Activated T-cell treated with anti-CD3 and anti-CD28 coated beads for 1 hour (primary cell): ENCODE measurements around the gene TSPYL4.
A peak's percentile ranks its signal among the peaks of the same experiment; 100 is the strongest.
"Not testable (repeated sequence)": the region's sequence is repeated elsewhere in the genome, so short reads cannot be mapped to it uniquely, and the experiment has no call there.

Experiments
- DNase-seq: peaks from one replicate; pipeline ENCODE4 v3.0.0-alpha.2; 2020; ENCODE audit warnings: low read depth

The TSPYL4 gene

GRCh38 chr6:116253505-116254296 is at the start of gene TSPYL4:
TSPYL4 (minus strand) TSS chr6:116254075; CDS start chr6:116254008, 67 bp downstream.
- DNase-seq, result peak; percentile 84

DNA sequence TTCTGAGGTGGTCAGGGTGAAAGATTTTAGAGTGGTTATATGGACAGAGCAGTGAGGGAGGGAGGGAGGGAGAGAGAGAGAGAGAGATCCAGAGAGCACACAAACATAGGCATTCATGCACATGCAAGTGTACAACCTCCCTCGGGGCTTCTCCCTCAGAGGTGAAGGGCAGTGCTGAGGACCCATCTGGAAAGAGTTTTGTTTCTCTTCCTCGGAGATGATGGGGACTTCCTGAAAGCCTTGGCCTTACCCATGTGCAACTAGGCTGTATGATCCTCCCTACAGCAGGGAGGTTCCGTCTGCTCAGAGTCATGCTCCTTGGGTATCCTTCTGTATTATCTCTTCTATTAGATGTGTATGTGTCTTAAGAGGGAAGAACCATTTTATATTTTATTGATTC is 47.2 kb upstream of the TSPYL4 start:
- no peak for DNase-seq

GRCh38 chr6:116300566-116300965 is 46.7 kb upstream of the TSPYL4 start:
- DNase-seq, result no peak

GRCh38 chr6:116298973-116299372 is 45.1 kb upstream of the TSPYL4 start:
- no peak for DNase-seq

GRCh38 chr6:116298273-116298672 is 44.4 kb upstream of the TSPYL4 start:
- DNase-seq, result no peak

- no peak for DNase-seq
These were observed 38.7 kb upstream of the TSPYL4 start for GRCh38 chr6:116292553-116292952.

GRCh38 chr6:116291701-116292396 is 38.0 kb upstream of the TSPYL4 start:
- no peak for DNase-seq

GRCh38 chr6:116290799-116291198 is 36.9 kb upstream of the TSPYL4 start:
- DNase-seq, result no peak

GRCh38 chr6:116289876-116290275 is 36.0 kb upstream of the TSPYL4 start:
- no peak for DNase-seq

- DNase-seq, result no peak
These were observed 33.9 kb upstream of the TSPYL4 start for GRCh38 chr6:116287689-116288282.

- DNase-seq, result no peak
These were observed 33.0 kb upstream of the TSPYL4 start for GRCh38 chr6:116286773-116287358.

DNA sequence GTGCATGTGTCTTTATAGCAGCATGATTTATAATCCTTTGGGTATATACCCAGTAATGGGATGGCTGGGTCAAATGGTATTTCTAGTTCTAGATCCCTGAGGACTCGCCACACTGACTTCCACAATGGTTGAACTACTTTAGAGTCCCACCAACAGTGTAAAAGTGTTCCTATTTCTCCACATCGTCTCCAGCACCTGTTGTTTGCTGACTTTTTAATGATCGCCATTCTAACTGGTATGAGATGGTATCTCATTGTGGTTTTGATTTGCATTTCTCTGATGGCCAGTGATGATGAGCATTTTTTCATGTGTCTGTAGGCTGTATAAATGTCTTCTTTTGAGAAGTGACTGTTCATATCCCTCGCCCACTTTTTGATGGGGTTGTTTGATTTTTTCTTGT is 31.1 kb upstream of the TSPYL4 start:
- DNase-seq, result not testable (repeated sequence)

GRCh38 chr6:116283191-116283590 is 29.3 kb upstream of the TSPYL4 start:
- DNase-seq, result no peak

GRCh38 chr6:116282698-116283097 is 28.8 kb upstream of the TSPYL4 start:
- no peak for DNase-seq

GRCh38 chr6:116280933-116281316 is 27.1 kb upstream of the TSPYL4 start:
- no peak for DNase-seq

- DNase-seq, result no peak
These were observed 26.5 kb upstream of the TSPYL4 start for GRCh38 chr6:116280161-116280932.

GRCh38 chr6:116279232-116280160 is 25.6 kb upstream of the TSPYL4 start, which contains the start of gene TSPYL1:
TSPYL1 (minus strand) TSS chr6:116279930; CDS start chr6:116279830, 100 bp downstream.
- DNase-seq, result peak; percentile 88

DNA sequence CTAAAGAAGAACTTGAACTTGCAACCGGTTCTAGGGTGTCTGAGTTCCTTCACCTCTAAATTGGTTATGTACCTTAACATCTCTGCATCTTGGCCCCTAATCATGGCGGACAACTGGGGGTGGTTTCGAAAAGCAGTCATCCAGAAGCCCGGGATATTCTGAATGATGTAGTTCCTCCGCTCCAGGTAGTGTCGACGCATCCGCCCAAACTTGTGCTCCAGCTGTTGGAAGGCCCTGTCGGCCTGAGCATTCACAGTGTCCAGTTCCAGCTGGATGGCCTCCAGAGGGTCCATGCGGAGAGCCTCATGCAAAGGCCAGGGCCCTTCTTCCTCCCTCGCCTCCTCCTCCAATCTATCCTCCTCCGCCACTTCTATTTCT is 25.0 kb upstream of the TSPYL4 start:
- DNase-seq, result no peak

DNA sequence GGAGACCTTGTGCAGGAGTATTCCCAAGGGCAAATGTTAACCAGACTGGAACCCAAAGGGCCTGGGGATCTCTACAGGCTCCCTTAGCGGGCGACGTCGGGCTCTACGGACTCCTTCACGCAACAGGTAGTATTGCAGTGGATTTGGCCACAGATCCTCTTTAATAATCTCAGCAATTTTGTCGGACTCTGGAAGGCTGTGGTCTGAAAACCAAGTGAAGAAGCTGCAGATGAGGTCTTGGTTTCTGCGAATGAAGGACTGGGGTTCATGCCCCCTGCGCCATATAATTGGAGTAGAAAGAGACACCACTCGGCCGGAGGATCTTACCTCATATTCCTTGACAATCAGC is 24.6 kb upstream of the TSPYL4 start:
- DNase-seq, result no peak

DNA sequence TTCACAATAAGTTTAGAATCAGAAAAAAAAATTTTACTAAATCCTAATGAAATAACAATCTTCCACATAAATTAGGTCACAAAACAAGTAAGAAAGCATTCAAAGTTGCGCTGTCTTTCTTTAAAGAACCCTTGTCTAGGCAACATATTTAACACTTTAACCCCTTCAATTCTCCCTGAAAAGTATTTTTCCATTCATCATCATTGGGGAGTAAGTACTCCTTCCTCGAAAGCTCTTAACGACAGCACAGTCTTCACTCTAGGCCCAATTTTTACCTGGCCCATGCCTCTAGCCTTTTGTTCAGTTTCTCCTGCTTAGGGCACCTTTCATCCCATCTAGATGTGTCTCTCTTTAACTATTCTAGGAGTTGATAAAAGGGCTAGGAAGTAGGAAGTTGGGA is 23.2 kb upstream of the TSPYL4 start:
- DNase-seq, result no peak

DNA sequence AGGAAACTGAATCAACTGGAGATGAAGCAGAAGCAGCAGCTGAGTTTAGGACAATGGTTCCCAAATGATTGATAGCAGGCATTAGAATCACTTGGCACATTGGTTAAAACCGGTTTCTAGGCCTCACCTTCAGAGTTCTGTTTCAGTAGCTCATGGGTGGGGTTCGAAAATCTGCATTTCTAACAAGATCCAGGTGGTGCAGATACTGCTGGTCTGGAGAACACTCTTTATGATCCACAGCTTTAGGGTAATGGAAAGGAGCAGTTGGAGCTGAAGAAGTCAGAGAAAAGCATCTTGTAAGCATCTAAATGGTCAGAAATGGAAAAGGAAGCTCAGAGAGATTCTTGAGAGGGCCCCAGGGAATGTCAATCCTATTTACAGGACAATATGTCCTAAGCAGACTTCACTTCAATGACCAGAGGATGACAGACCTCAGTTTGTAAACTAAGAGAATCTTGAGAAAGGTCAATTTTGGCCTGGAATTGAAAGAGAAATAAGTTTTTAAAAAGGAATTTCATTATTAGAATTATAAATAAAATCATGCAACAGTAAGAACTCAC is 17.4 kb upstream of the TSPYL4 start:
- DNase-seq, result no peak
